Activated CD4-positive, alpha-beta T cell treated with anti-CD3 and anti-CD28 coated beads, Interleukin-2, amount 50 U/mL, for 1 hour (primary cell): Measurements from ENCODE around the gene HOXA11.

Experiments used
- DNase-seq: peaks from one replicate; pipeline ENCODE4 v3.0.0-alpha.2; 2020

Gene HOXA11

GRCh38 chr7:27144781-27145164 is 40.3 kb downstream of the HOXA11 start:
- DNase-seq = no peak

DNA sequence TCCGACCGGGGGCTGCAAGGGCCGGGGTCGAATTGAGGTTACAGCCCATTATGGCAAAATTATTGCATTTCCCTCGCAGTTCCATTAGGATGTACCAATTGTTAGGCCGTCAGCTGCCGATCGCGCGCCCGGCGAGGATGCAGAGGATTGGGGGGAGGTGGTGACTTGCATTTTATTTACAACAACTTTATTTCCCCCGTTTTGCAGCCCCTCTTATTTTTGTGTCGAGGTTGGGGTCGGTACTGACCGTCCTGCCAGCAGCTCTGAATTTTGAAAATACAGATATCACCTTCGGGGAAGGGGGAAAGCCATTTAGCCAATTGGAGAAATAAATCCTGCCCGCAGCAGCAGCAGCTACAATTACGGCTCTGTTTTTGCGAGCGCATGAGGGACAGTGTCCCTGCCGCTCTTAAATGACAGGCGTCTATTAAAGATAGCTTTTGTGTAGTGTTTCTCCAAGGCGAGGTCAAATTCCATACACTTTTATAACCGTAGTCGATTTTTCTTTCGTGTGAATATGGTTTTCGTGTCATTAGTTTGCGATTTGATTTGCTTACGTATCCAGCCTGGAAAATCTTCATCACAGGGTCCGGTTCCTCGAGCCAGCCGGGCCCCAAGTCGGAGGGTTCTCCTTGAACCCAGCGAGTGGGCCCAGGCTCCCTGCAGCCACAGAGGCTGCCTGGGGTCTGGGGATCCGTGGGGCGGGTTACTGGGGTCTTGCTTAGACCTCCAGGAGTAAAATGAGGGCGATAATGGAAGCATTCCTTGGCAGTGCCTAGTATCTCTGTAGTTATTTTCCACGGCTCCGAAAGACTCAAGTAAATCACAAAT is 40.9 kb downstream of the HOXA11 start:
- no peak for DNase-seq

- DNase-seq = no peak
Measured at GRCh38 chr7:27143023-27143949, 41.7 kb downstream of the HOXA11 start, which contains the start of gene HOXA5. Gene HOXA5, minus strand, starts transcription at chr7:27143681. Its CDS starts 74 bp downstream, at chr7:27143607.

- no peak for DNase-seq
Measured at GRCh38 chr7:27142580-27143022, 42.4 kb downstream of the HOXA11 start.

DNA sequence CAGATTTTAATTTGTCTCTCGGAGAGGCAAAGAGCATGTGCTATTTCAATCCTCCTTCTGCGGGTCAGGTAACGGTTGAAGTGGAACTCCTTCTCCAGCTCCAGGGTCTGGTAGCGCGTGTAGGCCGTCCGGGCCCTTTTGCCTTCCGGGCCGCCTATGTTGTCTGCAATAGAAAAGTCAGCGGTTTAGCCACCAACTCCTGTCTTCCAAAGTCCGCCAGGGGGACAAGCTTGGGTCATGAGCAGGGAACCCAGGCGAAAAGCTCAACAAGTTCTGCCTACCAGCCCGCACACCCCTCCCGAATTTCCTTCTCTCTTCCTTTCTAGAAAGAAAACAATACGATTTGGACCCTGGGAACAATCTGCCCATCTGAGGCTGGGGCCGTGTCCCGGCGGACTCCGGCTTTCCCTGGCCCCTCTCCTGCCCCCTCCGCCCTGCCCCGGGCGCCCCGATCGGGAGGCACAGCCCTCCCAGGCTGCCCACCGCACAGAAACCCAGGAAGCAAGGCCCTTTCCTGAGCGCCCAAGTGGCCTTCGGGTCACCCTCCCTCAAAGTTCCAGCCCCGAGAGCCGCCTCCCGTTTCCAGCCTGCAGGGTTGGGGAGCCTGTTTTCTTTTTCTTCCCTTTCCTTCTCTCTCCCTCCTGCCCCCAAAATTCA is 43.0 kb downstream of the HOXA11 start:
- no peak for DNase-seq

GRCh38 chr7:27141137-27141922 is 43.7 kb downstream of the HOXA11 start:
- no peak for DNase-seq

- no peak for DNase-seq
Measured at GRCh38 chr7:27140126-27140857, 44.7 kb downstream of the HOXA11 start.

- no peak for DNase-seq
Measured at GRCh38 chr7:27139334-27140125, 45.5 kb downstream of the HOXA11 start.

DNA sequence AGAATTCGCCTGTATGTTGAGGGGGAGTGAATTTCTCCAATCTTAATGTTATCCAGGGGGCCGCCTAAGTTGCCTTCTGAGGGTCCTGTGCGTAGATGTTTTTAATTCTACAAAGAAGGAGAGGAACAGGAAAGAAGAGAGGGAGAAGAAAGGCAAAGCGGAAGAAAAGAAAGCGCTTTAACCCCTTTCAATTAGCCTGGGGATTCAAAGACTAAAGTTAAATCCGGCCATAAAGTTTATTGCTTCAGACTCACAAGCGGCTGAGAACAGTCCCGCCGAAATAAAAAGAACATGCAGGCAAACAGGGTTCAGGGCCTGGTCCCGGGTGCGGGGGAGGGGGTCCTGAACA is 46.1 kb downstream of the HOXA11 start:
- DNase-seq = no peak

DNA sequence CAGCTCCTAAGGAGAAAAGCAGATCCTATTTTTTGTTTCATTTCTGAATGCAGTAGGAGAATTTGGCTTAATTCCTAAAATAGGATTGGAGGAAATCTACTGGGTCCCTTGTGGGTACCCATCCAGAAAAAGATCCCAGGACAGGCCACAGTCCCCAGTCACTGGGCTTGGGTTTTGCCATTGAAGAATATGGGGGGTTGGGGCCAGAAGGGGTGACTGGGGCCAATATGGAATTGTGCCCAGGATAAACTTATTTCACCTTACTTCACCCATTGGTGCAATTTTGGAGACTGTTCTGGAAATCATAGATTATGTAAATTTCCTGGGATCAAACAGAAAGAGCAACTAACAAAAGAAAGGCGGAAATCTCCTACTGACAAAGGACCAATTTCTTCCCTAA is 46.6 kb downstream of the HOXA11 start:
- no peak for DNase-seq

DNA sequence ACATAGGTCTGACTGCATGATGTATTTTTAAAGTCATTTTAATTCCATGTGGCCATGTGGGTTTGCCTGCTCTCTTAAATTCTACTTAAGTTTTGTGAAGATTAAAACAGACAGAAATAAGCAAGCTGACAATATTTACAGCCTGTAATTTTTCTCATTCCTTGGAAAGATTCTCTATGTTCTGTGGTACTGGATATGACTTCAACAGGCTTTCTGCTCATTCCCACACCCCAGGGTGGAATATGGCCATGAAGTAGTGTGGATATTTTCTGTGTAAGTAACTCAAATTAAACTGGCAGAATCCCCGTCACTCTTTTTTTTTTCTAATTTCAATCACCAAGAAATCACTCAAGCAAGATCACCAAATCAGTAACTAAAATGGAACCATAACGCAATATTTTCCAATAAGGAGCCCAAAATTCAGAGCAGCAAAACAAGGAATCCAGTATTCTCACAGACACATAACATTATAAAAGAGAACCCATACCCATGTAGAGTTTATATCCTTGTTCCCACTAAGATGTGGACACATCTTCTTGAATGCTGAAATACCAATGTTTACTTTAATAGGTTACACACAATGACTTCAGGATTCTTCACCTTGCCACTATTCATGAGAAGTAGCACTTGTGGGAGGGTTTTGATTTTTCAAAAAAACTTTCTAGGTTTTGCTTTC is 47.3 kb downstream of the HOXA11 start:
- no peak for DNase-seq

- DNase-seq = no peak
Measured at GRCh38 chr7:27134392-27134791, 50.6 kb downstream of the HOXA11 start.

- DNase-seq = no peak
Measured at GRCh38 chr7:27133409-27134231, 51.4 kb downstream of the HOXA11 start.

- no peak for DNase-seq
Measured at GRCh38 chr7:27132978-27133377, 52.1 kb downstream of the HOXA11 start.

DNA sequence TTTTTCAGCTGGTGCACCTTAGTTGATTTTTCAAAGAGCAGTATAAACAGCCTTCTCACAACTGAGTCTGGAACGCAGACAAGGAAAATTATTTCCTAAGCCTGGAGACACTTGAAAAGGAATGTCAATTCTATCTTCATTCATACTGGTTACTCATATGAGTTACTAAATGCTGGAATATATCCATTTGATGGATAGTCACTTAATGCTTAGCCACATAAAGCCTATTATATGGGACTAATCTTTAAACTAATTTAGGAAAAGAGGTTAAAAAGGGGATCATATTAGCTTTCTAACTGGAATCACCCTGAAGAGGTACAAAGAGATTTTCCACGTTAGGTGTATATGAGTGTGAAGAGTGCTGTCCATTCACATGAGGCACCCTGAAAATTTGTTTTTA is 52.8 kb downstream of the HOXA11 start:
- DNase-seq = no peak

GRCh38 chr7:27131390-27131819 is 53.6 kb downstream of the HOXA11 start:
- no peak for DNase-seq
